Endothelial cell (in vitro differentiated cells): Measurements from ENCODE around the gene SCIN. TPM values are rescaled to one million over a fixed set of nuclear protein-coding genes. Genes with fewer than 3 reads are reported as not detected.
"Not testable (repeated sequence)": the region's sequence is repeated elsewhere in the genome, so short reads cannot be mapped to it uniquely, and the experiment has no call there.

Experiments
- DNase-seq: peaks from one replicate; pipeline ENCODE4 v3.0.0; 2021; ENCODE audit warnings: low spot score
- H3K27ac Mint-ChIP-seq: one replicate; pipeline ENCODE4 v1.8.0; 2021; ENCODE audit warnings: mixed read lengths, inconsistent platforms; ENCODE audit not compliant: unreplicated experiment
- H3K27me3 Mint-ChIP-seq: one replicate; pipeline ENCODE4 v1.8.0; 2021; ENCODE audit warnings: mild to moderate bottlenecking, moderate library complexity, mixed read lengths, inconsistent platforms; ENCODE audit not compliant: unreplicated experiment
- H3K36me3 Mint-ChIP-seq: one replicate; pipeline ENCODE4 v1.8.0; 2021; ENCODE audit warnings: mild to moderate bottlenecking, low read depth, mixed read lengths, inconsistent platforms; ENCODE audit not compliant: unreplicated experiment
- H3K4me1 Mint-ChIP-seq: one replicate; pipeline ENCODE4 v1.8.0; 2021; ENCODE audit warnings: mild to moderate bottlenecking, mixed read lengths, inconsistent platforms; ENCODE audit not compliant: unreplicated experiment
- H3K4me3 Mint-ChIP-seq: one replicate; pipeline ENCODE4 v1.8.0; 2021; ENCODE audit warnings: mild to moderate bottlenecking, mixed read lengths, inconsistent platforms; ENCODE audit not compliant: unreplicated experiment
- H3K9me3 Mint-ChIP-seq: one replicate; pipeline ENCODE4 v1.8.0; 2021; ENCODE audit warnings: mixed read lengths, inconsistent platforms; ENCODE audit not compliant: unreplicated experiment
- CTCF ChIP-seq: fragments of 200-600 bp; sonication (generic); IDR thresholded peaks from one replicate; pipeline ENCODE4 v1.5.0; 2021; ENCODE audit warnings: antibody characterized with exemption; ENCODE audit not compliant: unreplicated experiment
- total RNA-seq: library from RNA; stranded (reverse); fragmentation: NEBNext Ultra II Directional; extraction: Animal tissue kit (Norgen Biotek cat#: 25700); gene quantifications from one replicate; pipeline ENCODE4 v1.2.1, GENCODE V29; 2021; ENCODE audit not compliant: unreplicated experiment

The SCIN gene
- total RNA-seq, 1 donor from 2014 or later = 8.2 TPM

- peak; percentile 98 for DNase-seq
- Mint-ChIP-seq H3K27me3 (peaks cover 4% of the 10 kb centered on the region), H3K36me3 (peaks cover 5% of the 10 kb centered on the region), H3K4me1 (peaks cover 14% of the 10 kb centered on the region), H3K4me3 (peak overlapping the region; percentile 89), H3K27ac (peak overlapping the region; percentile 90), H3K9me3 (no peaks in the 10 kb centered on the region)
- TF ChIP-seq CTCF = peak; percentile 98
Observed at GRCh38 chr7:12686234-12686890, 115.8 kb downstream of the SCIN start.

GRCh38 chr7:12686891-12687717 is 116.6 kb downstream of the SCIN start, which contains the start of gene ARL4A:
ARL4A (plus strand) TSS chr7:12687633; CDS start chr7:12688255, 622 bp downstream.
- Mint-ChIP-seq H3K36me3 (peaks cover 5% of the 10 kb centered on the region), H3K9me3 (no peaks in the 10 kb centered on the region), H3K27ac (peak within 1 kb of the TSS; percentile 95), H3K27me3 (peaks cover 4% of the 10 kb centered on the region), H3K4me1 (peaks cover 14% of the 10 kb centered on the region), H3K4me3 (peak within 1 kb of the TSS; percentile 100)
- peak; percentile 61 for TF ChIP-seq CTCF
- DNase-seq = peak; percentile 97

GRCh38 chr7:12687718-12688171 is 117.2 kb downstream of the SCIN start:
- Mint-ChIP-seq H3K4me1 (peaks cover 14% of the 10 kb centered on the region), H3K27me3 (peaks cover 4% of the 10 kb centered on the region), H3K4me3 (peak overlapping the region; percentile 100), H3K27ac (peak overlapping the region; percentile 95), H3K36me3 (peaks cover 5% of the 10 kb centered on the region), H3K9me3 (no peaks in the 10 kb centered on the region)
- DNase-seq = no peak
- no peak for TF ChIP-seq CTCF

GRCh38 chr7:12688485-12689170 is 118.1 kb downstream of the SCIN start:
- peak overlapping the region; percentile 100 for H3K4me3 Mint-ChIP-seq
- DNase-seq, H3K27ac Mint-ChIP-seq, H3K36me3 Mint-ChIP-seq, H3K9me3 Mint-ChIP-seq, H3K27me3 Mint-ChIP-seq: not testable (repeated sequence)
- peaks cover 20% of the 10 kb centered on the region for H3K4me1 Mint-ChIP-seq

GRCh38 chr7:12689451-12689850 is 118.9 kb downstream of the SCIN start:
- Mint-ChIP-seq H3K4me3 (peak overlapping the region; percentile 100), H3K27ac (no peak overlapping the region), H3K27me3 (peaks cover 4% of the 10 kb centered on the region), H3K9me3 (no peaks in the 10 kb centered on the region), H3K4me1 (peaks cover 22% of the 10 kb centered on the region), H3K36me3 (peaks cover 5% of the 10 kb centered on the region)
- no peak for TF ChIP-seq CTCF
- no peak for DNase-seq
